GM12878 (cell line): Measurements from ENCODE around the gene TTYH3.

Source experiments
- CTCF ChIP-seq, 3 experiments: IDR thresholded peaks in 2 of 3; conservative IDR thresholded peaks in 1 of 3; 2 replicates each; pipeline ENCODE4 v1.5.1; 2011; ENCODE audit warnings: low read depth in 3 of 3, low read length in 3 of 3, mild to moderate bottlenecking in 3 of 3, control low read depth in 2 of 3, moderate library complexity in 2 of 3, inconsistent platforms in 1 of 3, mixed read lengths in 1 of 3; ENCODE audit not compliant: control insufficient read depth in 2 of 3, insufficient read depth in 1 of 3; ENCODE audit errors: extremely low read depth in 1 of 3
- MLLT1 ChIP-seq: fragments of 450-650 bp; IDR thresholded peaks from 2 replicates; pipeline ENCODE4 v1.6.1; 2016; ENCODE audit warnings: mild to moderate bottlenecking
- NBN ChIP-seq: fragments of 450-650 bp; IDR thresholded peaks from 2 replicates; pipeline ENCODE4 v1.6.1; 2016
- PRDM15 ChIP-seq: fragments of 450-650 bp; formaldehyde crosslinking; IDR thresholded peaks from 2 replicates; pipeline ENCODE4 v1.4.0; 2020; ENCODE audit warnings: mild to moderate bottlenecking, moderate library complexity
- SMAD1 ChIP-seq: fragments of 450-650 bp; IDR thresholded peaks from 2 replicates; pipeline ENCODE4 v1.6.1; 2018; ENCODE audit warnings: mild to moderate bottlenecking, low read depth; ENCODE audit not compliant: partially characterized antibody
- ZBTB40 ChIP-seq: fragments of 450-650 bp; IDR thresholded peaks from 2 replicates; pipeline ENCODE4 v1.6.1; 2016; ENCODE audit warnings: mild to moderate bottlenecking, moderate library complexity, borderline replicate concordance
- ZNF274 ChIP-seq: IDR thresholded peaks from one replicate; pipeline ENCODE4 v1.8.0; 2011; ENCODE audit not compliant: insufficient read length, insufficient read depth

- TF ChIP-seq SMAD1 (no peak), MLLT1 (no peak), ZNF274 (no peak), ZBTB40 (no peak), CTCF (IDR thresholded peaks at IDR 0.05 in 2 of 3, conservative IDR thresholded peaks at IDR 0.05 in 1 of 3; ENCODE audit: control insufficient read depth in 2 of 3, extremely low read depth in 1 of 3, insufficient read depth in 1 of 3, low read depth in 3 of 3, low read length in 3 of 3) (peak in 2 of 3 experiments; percentile 30 to 31; a peak in 2 of 6 replicates), PRDM15 (CRISPR knock-in tag) (no peak), NBN (no peak)
Measured at GRCh38 chr7:2651336-2651735, 19.6 kb downstream of the TTYH3 start.
